Articular chondrocyte of knee joint (primary cell): Measurements from ENCODE around the gene FASTKD2. TPM values are rescaled to one million over a fixed set of nuclear protein-coding genes. Genes with fewer than 3 reads are reported as not detected.

Source experiments
- small RNA-seq: library from RNA; depleted of rRNA; stranded (forward); fragments of <200 nt; gene quantifications from one replicate; pipeline ENCODE3, GENCODE V24; 2012
- total RNA-seq: library from RNA; depleted of rRNA; stranded (reverse); fragments of >200 nt; gene quantifications from 2 replicates; pipeline ENCODE4 v1.2.3, GENCODE V29; 2012

FASTKD2 gene
- total RNA-seq: 55.7 and 60.9 TPM in 2 replicates

GRCh38 chr2:206765242-206766056, at the start of gene FASTKD2, which contains the start of gene MDH1B:
Gene FASTKD2 (plus strand): TSS chr2:206765606. CDS start chr2:206766694, 1,088 bp downstream.
Gene MDH1B (minus strand): TSS chr2:206765328. CDS start chr2:206765271, 57 bp downstream.

GRCh38 chr2:206718296-206718695, 47.1 kb upstream of the FASTKD2 start, which contains the start of gene DYTN:
Gene DYTN (minus strand): TSS chr2:206718396. CDS start chr2:206718279, 117 bp downstream.

Small RNAs within 50 kb of the gene (small RNA-seq; reads per million reads assigned to genes)
- gene MIR3130-2: 0.65 reads per million, percentile 22 among the genes with 10 or more reads in this experiment

Other genes with a start within 250 kb of the FASTKD2 start
- not detected in 2 replicates for gene FAM237A, start 123.1 kb upstream of the FASTKD2 start, total RNA-seq
- gene DYTN, start 47.2 kb upstream of the FASTKD2 start, total RNA-seq: not detected in 2 replicates
- 2.3 and 2.7 TPM in 2 replicates for gene MDH1B, start 278 bp upstream of the FASTKD2 start, total RNA-seq
- 0.32 TPM in 1 of 2 replicates, not detected in the other for gene CPO, start 173.9 kb downstream of the FASTKD2 start, total RNA-seq